DLD1 (cell line): ENCODE measurements around the gene KIR2DL4.
"Not testable (repeated sequence)": the region's sequence is repeated elsewhere in the genome, so short reads cannot be mapped to it uniquely, and the experiment has no call there.

Experiments used
- in situ Hi-C: cut with HindIII; loops from 2 replicates; pipeline ENCODE4 v1.10.0; 2017; ENCODE audit warnings: low sequenced_read_pairs

KIR2DL4 gene

GRCh38 chr19:54803410-54803809, at the start of gene KIR2DL4:
KIR2DL4 (plus strand) TSS chr19:54803610; CDS start chr19:54803652, 42 bp downstream.
- in situ Hi-C loops = no loop called here

DNA sequence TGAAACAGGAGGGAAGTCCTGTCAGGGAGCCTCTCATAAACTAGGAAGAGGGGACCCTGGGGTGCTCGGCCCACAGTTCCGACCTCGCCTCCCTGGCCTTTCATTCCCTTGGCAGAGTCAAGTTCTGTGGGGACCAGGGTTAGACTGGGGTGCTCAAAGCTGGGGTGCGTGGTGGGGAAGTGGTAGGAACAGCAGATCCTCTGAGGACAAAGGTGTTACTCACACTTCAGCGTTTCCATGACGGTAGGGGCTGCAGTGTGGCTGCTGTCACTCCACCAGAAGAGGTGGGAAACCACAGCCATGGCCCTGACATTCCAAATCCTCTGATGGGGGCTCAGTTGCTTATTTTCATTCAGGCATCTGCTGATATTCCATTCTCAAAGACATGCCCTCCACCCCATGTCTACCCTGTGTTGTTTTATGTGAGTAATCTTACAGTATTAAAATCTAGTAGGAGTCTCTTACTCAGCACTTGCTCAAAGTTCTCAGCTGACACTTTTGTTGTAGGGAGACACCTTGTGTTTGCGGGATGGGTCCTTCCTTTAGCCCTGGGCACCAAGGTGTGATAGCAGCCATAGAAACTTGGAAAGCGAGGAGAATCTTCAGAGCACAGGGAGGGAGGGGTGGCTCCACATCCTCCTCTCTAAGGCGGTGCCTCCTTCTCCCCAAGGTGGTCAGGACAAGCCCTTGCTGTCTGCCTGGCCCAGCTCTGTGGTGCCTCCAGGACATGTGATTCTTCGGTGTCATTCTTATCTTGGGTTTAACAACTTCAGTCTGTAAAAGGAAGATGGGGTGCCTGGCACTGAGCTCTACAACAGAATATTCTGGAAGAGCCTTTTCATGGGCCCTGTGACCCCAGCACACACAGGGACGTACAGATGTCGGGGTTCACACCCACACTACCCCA, 47.0 kb upstream of the KIR2DL4 start:
- in situ Hi-C loops = not testable (repeated sequence)

- in situ Hi-C loops = not testable (repeated sequence)
Observed at GRCh38 chr19:54758577-54758976, 44.8 kb upstream of the KIR2DL4 start.

DNA sequence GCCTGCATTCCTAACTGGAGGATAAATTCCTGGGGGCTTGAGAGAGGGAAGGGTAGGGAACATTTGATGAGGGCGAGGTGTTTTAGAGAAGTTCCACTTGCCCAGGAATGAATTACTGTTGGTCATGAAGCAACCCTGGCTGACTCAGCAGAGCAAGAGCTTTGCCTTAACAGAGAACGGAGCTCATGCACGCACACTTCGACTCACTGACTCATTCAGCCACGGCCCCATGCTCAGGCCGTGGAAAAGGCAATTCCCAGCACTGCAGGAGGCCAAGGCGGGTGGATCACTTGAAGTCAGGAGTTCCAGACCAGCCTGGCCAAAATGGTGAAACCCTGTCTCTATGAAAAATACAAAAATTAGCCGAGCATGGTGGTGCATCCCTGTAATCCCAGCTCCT, 39.2 kb upstream of the KIR2DL4 start:
- in situ Hi-C loops = not testable (repeated sequence)

DNA sequence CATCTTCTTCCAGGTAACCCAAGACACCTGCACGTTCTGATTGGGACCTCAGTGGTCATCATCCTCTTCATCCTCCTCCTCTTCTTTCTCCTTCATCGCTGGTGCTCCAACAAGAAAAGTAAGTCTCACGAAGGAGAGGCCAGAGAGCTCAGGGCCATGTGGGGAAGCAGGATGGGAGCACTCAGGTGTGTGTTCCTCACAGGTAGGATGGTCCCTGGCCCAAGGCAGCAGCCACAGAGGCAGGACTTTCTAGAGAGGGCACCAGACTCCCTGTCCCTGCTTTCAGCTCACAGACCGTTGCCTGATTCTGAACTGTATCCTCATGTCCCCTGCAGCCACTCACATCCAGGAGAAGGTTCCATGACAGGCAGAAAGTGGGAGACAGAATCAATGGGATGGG, 36.9 kb upstream of the KIR2DL4 start:
- in situ Hi-C loops = not testable (repeated sequence)

DNA sequence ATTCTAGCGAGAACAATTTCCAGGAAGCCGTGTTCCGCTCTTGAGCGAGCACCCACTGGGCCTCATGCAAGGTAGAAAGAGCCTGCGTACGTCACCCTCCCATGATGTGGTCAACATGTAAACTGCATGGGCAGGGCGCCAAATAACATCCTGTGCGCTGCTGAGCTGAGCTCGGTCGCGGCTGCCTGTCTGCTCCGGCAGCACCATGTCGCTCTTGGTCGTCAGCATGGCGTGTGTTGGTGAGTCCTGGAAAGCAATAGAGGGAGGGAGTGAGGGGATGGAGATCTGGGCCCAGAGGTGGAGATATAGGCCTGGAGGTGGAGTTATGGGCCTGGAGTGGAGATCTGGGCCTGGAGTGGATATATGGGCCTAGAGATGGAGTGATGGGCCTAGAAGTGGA, 33.8 kb upstream of the KIR2DL4 start, which contains the start of gene KIR2DL1:
Gene KIR2DL1 (plus strand): TSS at position 148 of the 400 bp plus-strand sequence. CDS start 58 bp downstream, at position 206.
- in situ Hi-C loops = not testable (repeated sequence)

GRCh38 chr19:54770511-54770910, 32.9 kb upstream of the KIR2DL4 start:
- in situ Hi-C loops = not testable (repeated sequence)

DNA sequence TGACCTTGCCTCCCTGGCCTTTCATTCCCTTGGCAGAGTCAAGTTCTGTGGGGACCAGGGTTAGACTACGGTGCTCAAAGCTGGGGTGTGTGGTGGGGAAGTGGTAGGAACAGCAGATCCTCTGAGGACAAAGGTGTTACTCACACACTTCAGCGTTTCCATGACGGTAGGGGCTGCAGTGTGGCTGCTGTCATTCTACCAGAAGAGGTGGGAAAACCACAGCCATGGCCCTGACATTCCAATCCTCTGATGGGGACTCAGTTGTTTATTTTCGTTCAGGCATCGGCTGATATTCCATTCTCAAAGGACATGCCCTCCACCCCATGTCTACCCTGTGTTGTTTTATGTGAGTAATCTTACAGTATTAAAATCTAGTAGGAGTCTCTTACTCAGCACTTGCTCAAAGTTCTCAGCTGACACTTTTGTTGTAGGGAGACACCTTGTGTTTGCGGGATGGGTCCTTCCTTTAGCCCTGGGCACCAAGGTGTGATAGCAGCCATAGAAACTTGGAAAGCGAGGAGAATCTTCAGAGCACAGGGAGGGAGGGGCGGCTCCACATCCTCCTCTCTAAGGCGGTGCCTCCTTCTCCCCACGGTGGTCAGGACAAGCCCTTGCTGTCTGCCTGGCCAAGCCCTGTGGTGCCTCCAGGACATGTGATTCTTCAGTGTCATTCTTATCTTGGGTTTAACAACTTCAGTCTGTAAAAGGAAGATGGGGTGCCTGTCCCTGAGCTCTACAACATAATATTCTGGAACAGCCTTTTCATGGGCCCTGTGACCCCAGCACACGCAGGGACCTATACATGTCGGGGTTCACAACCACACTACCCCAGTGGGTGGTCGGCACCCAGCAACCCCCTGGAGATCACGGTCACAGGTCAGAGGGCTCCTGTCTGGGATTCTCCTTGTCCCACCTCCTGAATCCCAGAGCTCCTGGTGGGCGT, 32.1 kb upstream of the KIR2DL4 start:
- in situ Hi-C loops = not testable (repeated sequence)

- in situ Hi-C loops = not testable (repeated sequence)
Observed at GRCh38 chr19:54772666-54773065, 30.7 kb upstream of the KIR2DL4 start.

- in situ Hi-C loops = not testable (repeated sequence)
Observed at GRCh38 chr19:54775095-54775815, 28.2 kb upstream of the KIR2DL4 start.

DNA sequence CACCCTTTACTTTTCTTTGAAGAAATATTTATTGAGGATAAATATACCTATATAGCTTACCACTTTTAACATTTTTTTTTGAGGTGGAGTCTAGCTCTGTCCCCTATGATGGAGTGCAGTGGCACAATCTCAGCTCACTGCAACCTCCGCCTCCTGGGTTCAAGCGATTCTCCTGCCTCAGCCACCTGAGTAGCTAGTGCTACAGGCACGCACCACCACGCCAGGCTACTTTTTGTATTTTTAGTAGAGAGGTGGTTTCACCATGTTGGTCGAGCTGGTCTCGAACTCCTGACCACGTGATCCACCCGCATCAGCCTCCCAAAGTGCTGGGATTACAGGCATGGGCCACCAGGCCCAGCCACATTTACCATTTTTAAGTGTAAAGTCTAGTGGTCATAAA, 27.6 kb upstream of the KIR2DL4 start:
- in situ Hi-C loops = not testable (repeated sequence)

DNA sequence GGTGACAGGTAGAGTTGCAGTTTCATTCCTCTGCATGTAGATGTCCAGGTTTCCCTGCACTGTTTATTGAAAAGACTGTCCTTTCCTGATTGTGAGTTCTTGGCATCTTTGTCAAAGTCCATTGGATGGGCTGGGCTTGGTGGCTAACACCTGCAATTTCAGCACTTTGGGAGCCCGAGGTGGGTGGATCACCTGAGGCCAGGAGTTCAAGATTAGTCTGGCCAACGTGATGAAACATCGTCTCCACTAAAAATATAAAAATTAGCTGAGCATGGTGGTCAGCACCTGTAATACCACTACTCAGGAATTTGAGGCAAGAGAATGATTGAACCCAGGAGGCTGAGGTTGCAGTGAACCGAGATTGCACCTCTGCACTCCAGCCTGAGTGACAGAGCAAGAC, 25.6 kb upstream of the KIR2DL4 start:
- in situ Hi-C loops = not testable (repeated sequence)

GRCh38 chr19:54778896-54779295, 24.5 kb upstream of the KIR2DL4 start:
- in situ Hi-C loops = not testable (repeated sequence)

- in situ Hi-C loops = not testable (repeated sequence)
Observed at GRCh38 chr19:54782916-54783315, 20.5 kb upstream of the KIR2DL4 start.

- in situ Hi-C loops = not testable (repeated sequence)
Observed at GRCh38 chr19:54786091-54786723, 17.2 kb upstream of the KIR2DL4 start.

DNA sequence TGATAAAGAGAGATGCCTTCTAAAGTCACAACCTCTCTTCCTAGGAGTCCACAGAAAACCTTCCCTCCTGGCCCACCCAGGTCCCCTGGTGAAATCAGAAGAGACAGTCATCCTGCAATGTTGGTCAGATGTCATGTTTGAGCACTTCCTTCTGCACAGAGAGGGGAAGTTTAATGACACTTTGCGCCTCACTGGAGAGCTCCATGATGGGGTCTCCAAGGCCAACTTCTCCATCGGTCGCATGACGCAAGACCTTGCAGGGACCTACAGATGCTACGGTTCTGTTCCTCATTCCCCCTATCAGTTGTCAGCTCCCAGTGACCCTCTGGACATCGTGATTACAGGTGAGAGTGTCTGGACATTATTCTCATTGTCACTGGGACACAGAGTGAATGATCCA, 15.3 kb upstream of the KIR2DL4 start:
- in situ Hi-C loops = not testable (repeated sequence)

DNA sequence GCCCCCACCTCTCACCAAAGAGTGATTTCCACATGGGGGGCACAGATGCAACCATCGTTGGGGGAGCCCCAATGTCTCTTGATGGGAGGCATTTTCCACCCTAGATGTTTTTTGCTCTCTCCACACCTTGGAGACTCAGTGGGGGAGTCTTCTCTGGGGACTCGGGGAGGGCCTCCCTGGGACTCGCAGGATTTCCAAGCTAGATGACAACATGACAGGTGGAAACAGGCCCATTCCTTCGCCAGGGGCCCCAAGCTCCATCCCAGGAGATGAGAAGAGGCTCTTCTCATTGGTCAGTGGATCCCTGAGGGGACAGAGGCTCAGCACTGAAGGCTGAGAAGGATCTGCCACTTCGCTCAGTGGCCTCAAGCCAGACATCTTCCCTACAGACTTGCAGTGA, 12.7 kb upstream of the KIR2DL4 start:
- in situ Hi-C loops = no loop called here

- in situ Hi-C loops = no loop called here
Observed at GRCh38 chr19:54791476-54791875, 11.9 kb upstream of the KIR2DL4 start.

GRCh38 chr19:54792814-54793213, 10.6 kb upstream of the KIR2DL4 start:
- in situ Hi-C loops = no loop called here

DNA sequence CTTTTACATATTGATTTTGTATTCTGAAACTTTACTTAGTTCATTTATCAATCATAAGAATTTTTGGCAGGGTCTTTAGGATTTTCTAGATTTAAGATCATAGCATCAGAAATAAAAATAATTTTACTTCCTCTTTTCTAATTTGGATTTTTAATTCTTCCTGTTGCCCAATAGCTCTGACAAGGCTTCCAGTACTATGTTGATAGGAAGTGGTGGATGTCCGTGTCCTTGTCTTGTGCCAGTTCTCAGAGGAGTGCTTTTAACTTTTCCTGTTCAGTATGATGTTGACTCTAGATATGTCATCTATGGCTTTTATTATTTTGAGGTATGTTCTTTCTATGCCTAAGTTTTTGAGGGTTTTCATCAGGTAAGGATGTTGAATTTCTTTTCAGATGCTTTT, 7.7 kb upstream of the KIR2DL4 start:
- in situ Hi-C loops = no loop called here
